Naive thymus-derived CD8-positive, alpha-beta T cell (primary cell): ENCODE data around the gene PBX2. TPM values are rescaled to one million over a fixed set of nuclear protein-coding genes. Genes with fewer than 3 reads are reported as not detected.
"Not testable (repeated sequence)": the region's sequence is repeated elsewhere in the genome, so short reads cannot be mapped to it uniquely, and the experiment has no call there.

ENCODE experiments used
- ATAC-seq, 2 donors: fragments of 150-1000 bp; cut with Tn5 transposase in 1 of 2; sonication (Bioruptor Pico), chemical (Tn5 transposase) in 1 of 2; 1 replicate in 1 of 2; 2 replicates in 1 of 2; pipeline ENCODE4 v1.10.0; 2021; ENCODE audit warnings: mild to moderate bottlenecking in 2 of 2, moderate library complexity in 2 of 2
- POLR2A ChIA-PET: fragments of 350-600 bp; sonication (Branson Sonifier 250); formaldehyde crosslinking; loops from one replicate; lab custom pipeline; 2021; ENCODE audit warnings: antibody characterized with exemption; lab: Charles Lee
- DNase-seq, 10 donors: peaks; one replicate each; pipeline versions ENCODE4 v3.0.0 to v3.0.0-alpha.2; 2020 to 2022
- H3K27ac Mint-ChIP-seq, 10 donors: one replicate each; pipeline ENCODE4 v1.8.0; 2020 to 2022; ENCODE audit warnings: mild to moderate bottlenecking in 10 of 10, mixed read lengths in 10 of 10, moderate library complexity in 4 of 10, inconsistent platforms in 1 of 10
- H3K27me3 Mint-ChIP-seq, 5 donors: one replicate each; pipeline ENCODE4 v1.8.0; 2021 to 2022; ENCODE audit warnings: mixed read lengths in 5 of 5
- H3K36me3 Mint-ChIP-seq, 3 donors: one replicate each; pipeline ENCODE4 v1.8.0; 2020 to 2022; ENCODE audit warnings: mixed read lengths in 3 of 3, mild to moderate bottlenecking in 2 of 3, inconsistent platforms in 1 of 3
- H3K4me1 Mint-ChIP-seq, 4 donors: one replicate each; pipeline ENCODE4 v1.8.0; 2021 to 2022; ENCODE audit warnings: mixed read lengths in 4 of 4
- H3K4me3 Mint-ChIP-seq, 10 donors: one replicate each; pipeline ENCODE4 v1.8.0; 2020 to 2022; ENCODE audit warnings: mild to moderate bottlenecking in 10 of 10, mixed read lengths in 10 of 10, moderate library complexity in 6 of 10, inconsistent platforms in 1 of 10
- H3K9me3 Mint-ChIP-seq, 9 donors: one replicate each; pipeline ENCODE4 v1.8.0; 2020 to 2022; ENCODE audit warnings: mixed read lengths in 9 of 9, mild to moderate bottlenecking in 3 of 9, inconsistent platforms in 1 of 9, moderate library complexity in 1 of 9
- polyA plus RNA-seq, 3 donors: library from polyadenylated mRNA; unstranded; fragments of 300-500 nt; fragmentation: Illumina TruSeq; gene quantifications; one replicate each; pipeline ENCODE4 v1.2.3, GENCODE V29; 2021
- total RNA-seq, 8 experiments: library from RNA in 2 of 8; stranded (reverse) in 2 of 8; gene quantifications; one replicate each; pipeline ENCODE4 v1.2.3 and lab custom pipeline; 2021 to 2026

The PBX2 gene
- total and polyA plus RNA-seq, 5 experiments from 2014 or later, result 1.6 to 174 (median 2.2) TPM

- Mint-ChIP-seq H3K27ac (peak within 1 kb of the TSS; percentile 79 to 99 (median 93)), H3K36me3 (peaks cover 0 to 13% (median 0%) of the 10 kb centered on the region in 3 donors), H3K4me1 (peaks cover 45 to 76% (median 66%) of the 10 kb centered on the region in 4 donors), H3K27me3 (peaks cover 0 to 27% (median 4%) of the 10 kb centered on the region in 5 donors), H3K9me3 (no peaks in the 10 kb centered on the region), H3K4me3 (peak within 1 kb of the TSS; percentile 81 to 100 (median 91))
- DNase-seq (peak in 3 of 10 donors; percentile 27 to 61 (median 34)), ATAC-seq (no peak)
- POLR2A ChIA-PET, result interaction anchor here (1.0 to 1.9 kb wide), 8 partner anchors 16 to 180 kb away, joined by 3 to 21 read pairs (median 6); partner anchors contain the start of genes ATF6B, DXO, FKBPL and GPSM3
Observed at GRCh38 chr6:32151863-32152768, 37.9 kb downstream of the PBX2 start, which contains the start of gene PRRT1. Gene PRRT1, minus strand, starts transcription at chr6:32151939. Its CDS starts 112 bp downstream, at chr6:32151827.

DNA sequence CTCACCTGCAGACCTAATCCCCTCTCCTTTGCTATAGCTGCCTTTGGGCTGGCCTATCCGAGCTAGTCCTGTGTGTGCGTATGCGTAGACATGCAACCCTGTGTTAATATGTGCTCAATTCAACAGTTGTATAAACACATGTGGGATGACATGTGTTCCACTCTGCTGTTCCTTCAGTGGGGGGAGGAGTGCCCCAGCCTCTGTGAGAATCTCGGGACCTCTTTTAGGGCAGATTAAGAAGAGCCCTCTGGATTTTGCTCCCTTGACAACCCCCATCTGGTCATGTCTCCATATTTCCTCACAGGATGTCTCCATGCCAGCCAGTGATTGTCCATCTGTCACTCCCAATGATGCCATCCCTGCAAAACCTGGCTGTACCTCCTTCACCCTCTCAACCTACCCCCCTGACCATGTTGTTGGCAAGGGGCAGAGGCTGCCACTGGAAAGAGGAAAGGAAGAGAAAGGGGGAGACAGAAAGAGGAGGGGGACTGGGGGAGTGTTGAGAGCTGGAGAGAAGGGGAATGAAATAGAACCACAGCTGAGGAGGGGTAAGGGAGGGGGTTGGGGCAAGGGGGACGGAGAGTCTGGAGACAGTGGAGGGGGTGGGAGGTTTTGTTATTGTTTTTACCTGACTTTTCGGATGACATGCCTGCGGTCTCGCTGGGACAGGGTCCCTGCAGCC lies 38.7 kb downstream of the PBX2 start:
- peaks cover 0 to 31% (median 4%) of the 10 kb centered on the region in 5 donors for H3K27me3 Mint-ChIP-seq
- no peaks in the 10 kb centered on the region for H3K9me3 Mint-ChIP-seq
- H3K4me1 Mint-ChIP-seq, result peaks cover 45 to 76% (median 66%) of the 10 kb centered on the region in 4 donors
- peak in 1 of 2 donors; percentile 24 for ATAC-seq
- DNase-seq, result peak in 4 of 10 donors; percentile 33 to 66 (median 42)
- peaks cover 0 to 11% (median 0%) of the 10 kb centered on the region in 3 donors for H3K36me3 Mint-ChIP-seq
- H3K4me3 Mint-ChIP-seq, result peak overlapping the region; percentile 81 to 100 (median 91)
- POLR2A ChIA-PET, result interaction anchor here (1.2 to 1.9 kb wide), 8 partner anchors 15 to 179 kb away, joined by 3 to 21 read pairs (median 6); partner anchors contain the start of genes ATF6B, DXO, FKBPL and GPSM3
- H3K27ac Mint-ChIP-seq, result peak overlapping the region; percentile 38 to 98 (median 92)

- ATAC-seq (no peak), DNase-seq (peak in 2 of 10 donors; percentile 14 to 59)
- Mint-ChIP-seq H3K36me3 (peaks cover 0 to 5% (median 0%) of the 10 kb centered on the region in 3 donors), H3K4me3 (peak overlapping the region; percentile 81 to 100 (median 91)), H3K27ac (peak overlapping the region in 9 of 10 donors; percentile 50 to 95 (median 84)), H3K4me1 (peaks cover 43 to 70% (median 59%) of the 10 kb centered on the region in 4 donors), H3K27me3 (peaks cover 0 to 34% (median 4%) of the 10 kb centered on the region in 5 donors), H3K9me3 (no peaks in the 10 kb centered on the region)
- POLR2A ChIA-PET, result interaction anchor here (1.0 to 1.6 kb wide), 5 partner anchors 14 to 178 kb away, joined by 3 to 7 read pairs (median 3); partner anchors contain the start of genes AGPAT1, DXO and GPSM3
Observed at GRCh38 chr6:32149932-32150870, 39.8 kb downstream of the PBX2 start.

- ATAC-seq, result peak; percentile 1 to 20
- Mint-ChIP-seq H3K4me3 (peak overlapping the region; percentile 81 to 94 (median 86)), H3K36me3 (peaks cover 0 to 5% (median 0%) of the 10 kb centered on the region in 3 donors), H3K27me3 (peaks cover 0 to 34% (median 4%) of the 10 kb centered on the region in 5 donors), H3K9me3 (no peaks in the 10 kb centered on the region), H3K27ac (peak overlapping the region; percentile 38 to 95 (median 90)), H3K4me1 (peaks cover 37 to 60% (median 52%) of the 10 kb centered on the region in 4 donors)
- POLR2A ChIA-PET, result interaction anchor here (0.8 to 1.6 kb wide), 5 partner anchors 14 to 46 kb away, joined by 3 to 7 read pairs (median 4); partner anchors contain the start of genes AGPAT1, FKBPL and GPSM3
- peak in 1 of 10 donors; percentile 58 for DNase-seq
Observed at GRCh38 chr6:32149092-32149755, 40.8 kb downstream of the PBX2 start.

DNA sequence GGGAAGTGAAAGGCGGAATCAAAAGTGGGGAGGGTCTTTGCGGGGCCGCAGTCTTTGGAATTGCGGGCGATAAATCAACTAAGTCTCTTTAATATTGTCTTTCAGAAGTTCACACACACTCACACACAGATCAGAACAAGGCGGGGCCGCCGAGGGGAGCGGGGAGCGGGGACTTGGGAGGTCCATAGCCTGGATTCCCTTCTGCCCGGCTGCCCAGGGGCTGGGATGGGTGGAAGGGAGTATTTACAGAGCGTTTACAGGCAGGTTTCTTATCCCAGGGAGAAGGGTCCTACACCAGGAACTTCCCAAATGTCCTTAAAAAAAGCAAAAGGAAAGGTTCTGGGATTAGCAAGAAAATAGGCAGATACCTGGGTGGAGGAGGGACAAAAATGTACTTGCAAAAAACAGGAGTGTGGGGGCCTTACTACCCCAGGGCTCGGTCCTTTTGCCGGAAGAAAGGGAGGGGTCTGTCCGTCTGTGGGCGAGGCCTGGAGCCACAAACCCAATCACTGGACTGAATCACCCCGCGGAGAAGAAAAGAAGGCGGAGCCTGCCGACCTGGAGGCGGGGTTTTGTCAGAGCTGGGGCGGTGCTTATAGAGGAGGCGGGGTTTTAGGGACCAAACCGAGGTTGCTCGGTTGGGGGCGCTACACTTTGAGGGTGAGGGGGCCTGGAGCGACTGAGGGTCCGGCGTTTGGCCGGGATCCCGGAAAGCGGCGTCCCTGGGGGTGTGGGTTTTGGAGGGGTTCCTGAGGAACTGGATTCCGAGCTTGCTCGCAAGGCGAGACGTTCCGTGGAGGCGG lies 41.5 kb downstream of the PBX2 start:
- H3K27me3 Mint-ChIP-seq, result peaks cover 0 to 34% (median 4%) of the 10 kb centered on the region in 5 donors
- peak overlapping the region; percentile 81 to 94 (median 86) for H3K4me3 Mint-ChIP-seq
- POLR2A ChIA-PET, result interaction anchor here (0.6 to 1.6 kb wide), 8 partner anchors 13 to 1153 kb away, joined by 3 to 7 read pairs (median 4); partner anchors contain the start of genes AGPAT1, ATF6B, FKBPL and GPSM3
- peak; percentile 55 to 84 (median 72) for DNase-seq
- peaks cover 0 to 5% (median 0%) of the 10 kb centered on the region in 3 donors for H3K36me3 Mint-ChIP-seq
- peak; percentile 66 to 71 for ATAC-seq
- H3K9me3 Mint-ChIP-seq, result no peaks in the 10 kb centered on the region
- H3K27ac Mint-ChIP-seq, result peak overlapping the region; percentile 38 to 95 (median 90)
- peaks cover 33 to 53% (median 47%) of the 10 kb centered on the region in 4 donors for H3K4me1 Mint-ChIP-seq

DNA sequence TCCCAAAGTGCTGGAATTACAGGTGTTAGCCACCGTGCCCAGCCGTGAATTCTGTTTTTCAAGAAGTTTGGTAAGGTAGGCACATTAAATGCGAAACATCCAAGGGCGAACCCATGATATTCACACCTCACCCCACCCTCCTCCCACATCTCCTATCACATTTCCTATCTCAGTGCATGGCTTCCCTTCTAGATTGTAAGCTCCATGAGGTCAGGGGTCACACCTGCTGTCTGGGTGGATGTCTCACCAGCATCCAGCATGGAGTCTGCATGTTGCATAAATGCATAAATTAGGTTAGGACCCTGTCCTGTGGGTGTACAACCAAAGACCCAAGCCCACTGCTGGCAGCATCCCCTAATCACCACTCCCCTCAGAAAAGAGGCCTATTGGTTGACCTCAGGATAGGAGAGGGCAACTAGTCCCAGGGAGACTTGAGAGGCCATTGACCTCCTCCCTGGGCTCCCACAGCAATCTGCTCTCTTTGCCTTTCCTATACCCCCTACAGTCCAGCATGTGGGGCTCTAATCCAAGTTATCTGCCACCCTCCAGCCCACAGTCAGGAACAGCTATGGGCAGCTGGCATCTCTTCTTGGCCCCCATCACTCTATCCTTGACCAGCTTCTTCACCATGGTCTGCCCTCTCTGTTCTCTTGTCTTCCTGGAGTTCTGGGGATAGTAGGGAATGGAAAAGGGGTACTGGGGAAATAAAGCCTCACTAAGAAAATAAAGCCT lies 42.4 kb downstream of the PBX2 start:
- peaks cover 0 to 5% (median 0%) of the 10 kb centered on the region in 3 donors for H3K36me3 Mint-ChIP-seq
- H3K27me3 Mint-ChIP-seq, result peaks cover 0 to 34% (median 4%) of the 10 kb centered on the region in 5 donors
- peak overlapping the region in 3 of 10 donors; percentile 5 to 91 (median 63) for H3K27ac Mint-ChIP-seq
- POLR2A ChIA-PET, result interaction anchor here (0.6 to 1.5 kb wide), 5 partner anchors 12 to 1153 kb away, joined by 3 to 4 read pairs (median 3); partner anchors contain the start of gene ATF6B
- H3K9me3 Mint-ChIP-seq, result no peaks in the 10 kb centered on the region
- H3K4me1 Mint-ChIP-seq, result peaks cover 28 to 43% (median 39%) of the 10 kb centered on the region in 4 donors
- ATAC-seq, result no peak
- no peak overlapping the region for H3K4me3 Mint-ChIP-seq
- DNase-seq, result peak in 1 of 10 donors; percentile 23

- no peaks in the 10 kb centered on the region for H3K9me3 Mint-ChIP-seq
- H3K4me1 Mint-ChIP-seq, result peaks cover 25 to 35% (median 32%) of the 10 kb centered on the region in 4 donors
- POLR2A ChIA-PET, result interaction anchor here (0.8 kb wide), 1 partner anchor 16 kb away, joined by 3 read pairs; the partner anchor contains the start of gene FKBPL
- no peak for DNase-seq
- ATAC-seq, result no peak
- H3K36me3 Mint-ChIP-seq, result peaks cover 0 to 5% (median 0%) of the 10 kb centered on the region in 3 donors
- peaks cover 0 to 38% (median 8%) of the 10 kb centered on the region in 5 donors for H3K27me3 Mint-ChIP-seq
- peak overlapping the region in 1 of 10 donors; percentile 11 for H3K4me3 Mint-ChIP-seq
- peak overlapping the region in 3 of 10 donors; percentile 1 to 26 (median 6) for H3K27ac Mint-ChIP-seq
Observed at GRCh38 chr6:32146687-32147086, 43.3 kb downstream of the PBX2 start.

DNA sequence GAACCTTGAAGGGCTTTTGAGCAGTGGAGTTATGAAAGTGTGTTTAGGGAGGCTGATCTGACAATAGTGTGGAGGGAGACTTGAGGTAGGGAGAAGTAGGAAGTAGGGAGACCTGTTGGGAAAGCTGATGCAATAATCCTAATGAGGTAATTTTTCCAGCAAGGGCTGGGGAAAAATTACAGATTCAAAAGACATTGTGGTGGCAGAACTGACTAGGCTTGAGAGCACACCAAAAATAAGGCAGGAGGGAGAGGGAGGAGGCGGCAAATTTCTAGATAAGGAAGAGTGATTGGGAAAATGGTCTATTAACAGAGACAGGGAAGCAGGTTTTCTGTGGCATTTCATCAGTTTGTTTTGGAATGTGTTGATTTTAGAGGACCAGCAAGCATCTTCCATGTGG lies 43.7 kb downstream of the PBX2 start:
- POLR2A ChIA-PET, result interaction anchor here (0.8 kb wide), 1 partner anchor 16 kb away, joined by 3 read pairs; the partner anchor contains the start of gene FKBPL
- Mint-ChIP-seq H3K9me3 (no peaks in the 10 kb centered on the region), H3K4me1 (peaks cover 24 to 31% (median 30%) of the 10 kb centered on the region in 4 donors), H3K27me3 (peaks cover 0 to 39% (median 9%) of the 10 kb centered on the region in 5 donors), H3K36me3 (peaks cover 0 to 5% (median 0%) of the 10 kb centered on the region in 3 donors), H3K27ac (peak overlapping the region in 1 of 10 donors; percentile 1), H3K4me3 (no peak overlapping the region)
- no peak for ATAC-seq
- no peak for DNase-seq

- ATAC-seq, DNase-seq, H3K36me3 Mint-ChIP-seq, H3K9me3 Mint-ChIP-seq, H3K4me3 Mint-ChIP-seq, H3K27ac Mint-ChIP-seq, POLR2A ChIA-PET: not testable (repeated sequence)
- Mint-ChIP-seq H3K27me3 (peaks cover 0 to 29% (median 5%) of the 10 kb centered on the region in 5 donors), H3K4me1 (peaks cover 12 to 19% (median 15%) of the 10 kb centered on the region in 4 donors)
Observed at GRCh38 chr6:32144238-32144637, 45.8 kb downstream of the PBX2 start.
